ENCODE results near the gene PLA2G2D. TPM values are rescaled to one million over a fixed set of nuclear protein-coding genes. Genes with fewer than 3 reads are reported as not detected.

PLA2G2D gene, protein sequence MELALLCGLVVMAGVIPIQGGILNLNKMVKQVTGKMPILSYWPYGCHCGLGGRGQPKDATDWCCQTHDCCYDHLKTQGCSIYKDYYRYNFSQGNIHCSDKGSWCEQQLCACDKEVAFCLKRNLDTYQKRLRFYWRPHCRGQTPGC
- not detected in 2 replicates for total RNA-seq (2014; rRNA removed; shearing (Covaris generic); ENCODE audit: low replicate concordance)

DNA sequence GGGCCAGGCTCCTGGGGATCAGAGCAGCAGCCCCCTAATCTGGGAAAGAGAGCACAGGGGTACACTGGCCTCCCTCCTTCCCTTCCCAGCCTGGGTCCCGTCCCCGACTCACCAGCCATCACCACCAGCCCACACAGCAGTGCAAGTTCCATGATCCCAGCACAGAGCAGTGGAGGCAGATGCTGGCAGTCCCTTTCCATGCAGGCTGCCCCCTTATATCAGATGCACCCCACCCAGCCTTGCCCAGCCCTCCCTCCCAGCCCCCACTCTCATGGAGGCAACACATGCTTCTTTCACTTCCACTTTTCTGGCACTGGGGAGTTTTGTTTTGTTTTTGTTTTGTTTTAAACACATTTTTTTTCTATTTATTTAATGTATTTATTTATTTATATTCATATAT, at the start of gene PLA2G2D:
Gene PLA2G2D (minus strand): TSS at position 190 of the 400 bp plus-strand sequence. CDS start 38 bp downstream, at position 152.
- no peak for DNase-seq (ENCODE audit: low read depth)
- in situ Hi-C loops (cut with HindIII; ENCODE audit: low pct_unique_long_range_greater_than_20kb, low sequenced_read_pairs) = no loop called here

DNA sequence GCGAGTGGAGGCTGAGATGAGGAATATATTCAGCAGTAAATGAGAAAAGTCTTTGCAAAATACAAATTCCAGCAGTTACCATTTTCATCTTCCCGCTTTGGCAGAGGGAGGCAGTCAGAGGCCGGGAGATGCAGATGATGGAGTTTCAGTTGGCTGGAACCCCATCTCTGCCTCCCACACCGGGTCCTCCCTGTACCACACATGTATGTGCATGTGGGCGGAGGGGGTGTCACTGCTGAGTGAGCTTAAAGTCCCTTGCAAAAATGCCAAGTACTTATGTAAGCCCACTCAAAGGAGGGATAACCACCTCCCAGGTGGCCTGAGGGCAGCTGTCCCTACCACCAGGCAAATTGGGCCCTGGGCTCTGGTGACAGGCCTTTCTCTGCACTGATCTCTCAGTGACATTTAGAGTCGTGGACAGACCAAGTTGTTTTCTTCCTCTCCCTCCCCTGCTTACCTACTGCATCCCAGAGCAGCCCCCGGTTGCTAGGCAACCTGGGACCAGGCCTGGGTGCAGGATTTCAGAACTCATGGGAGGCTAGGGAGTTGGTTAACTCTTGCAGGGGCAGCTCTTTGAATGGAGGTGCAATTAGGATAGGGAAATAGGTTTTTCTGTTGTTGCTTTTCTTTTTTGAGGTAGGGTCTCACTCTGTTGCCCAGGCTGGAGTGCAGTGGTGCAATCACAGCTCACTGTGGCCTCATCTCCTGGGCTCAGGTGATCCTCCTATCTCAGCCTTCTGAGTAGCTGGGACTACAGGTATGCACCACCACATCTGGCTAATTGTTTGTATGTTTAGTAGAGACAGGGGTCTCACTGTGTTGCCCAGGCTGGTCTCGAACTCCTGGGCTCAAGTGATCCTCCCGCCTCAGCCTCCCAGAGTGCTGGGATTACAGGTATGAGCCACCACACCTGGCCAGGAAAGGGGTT, 49.5 kb upstream of the PLA2G2D start:
- DNase-seq (ENCODE audit: low read depth) = no peak
- in situ Hi-C loops (cut with HindIII; ENCODE audit: low pct_unique_long_range_greater_than_20kb, low sequenced_read_pairs) = no loop called here

DNA sequence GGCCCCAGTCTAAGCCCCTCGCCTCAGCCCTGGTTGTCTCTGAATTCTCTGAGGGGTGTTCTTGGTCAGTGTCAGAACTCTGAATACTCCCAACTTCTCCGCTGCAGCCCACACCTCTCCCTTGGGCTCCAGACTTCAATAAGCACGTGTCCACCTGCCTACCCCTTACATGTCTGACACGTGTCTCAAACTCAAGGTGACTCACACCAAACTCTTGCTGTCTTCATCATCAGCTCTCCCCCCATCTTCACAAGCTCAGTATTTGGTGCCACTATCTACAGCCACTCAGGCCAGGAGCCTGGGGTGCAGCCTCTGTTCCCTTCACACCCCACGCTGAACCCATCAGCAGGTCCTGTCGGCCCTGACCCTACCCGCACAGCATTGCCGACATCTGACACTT, 47.8 kb upstream of the PLA2G2D start:
- no peak for DNase-seq (ENCODE audit: low read depth)
- in situ Hi-C loops (cut with HindIII; ENCODE audit: low pct_unique_long_range_greater_than_20kb, low sequenced_read_pairs) = no loop called here

DNA sequence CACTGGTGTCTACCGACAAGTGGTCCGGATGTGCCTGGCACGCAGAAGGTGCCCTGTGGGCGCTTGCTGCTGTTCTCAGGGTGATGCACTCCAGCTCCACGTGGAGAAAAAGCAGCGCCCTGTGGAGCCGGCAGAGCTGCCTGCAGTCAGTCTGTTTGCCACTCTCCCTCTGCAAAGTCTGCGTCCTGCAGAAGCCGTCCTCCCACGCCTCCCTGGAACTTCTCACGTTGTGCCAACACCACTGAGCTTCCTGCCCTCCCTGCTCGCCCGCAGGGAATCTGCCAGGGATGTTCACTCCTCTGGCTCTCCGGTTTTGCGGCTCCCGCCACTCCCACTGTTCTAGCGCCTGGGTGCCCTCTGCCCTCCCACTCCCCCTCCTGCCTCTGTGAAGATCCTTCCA, 46.7 kb upstream of the PLA2G2D start:
- DNase-seq (ENCODE audit: low read depth) = no peak
- in situ Hi-C loops (cut with HindIII; ENCODE audit: low pct_unique_long_range_greater_than_20kb, low sequenced_read_pairs) = no loop called here

DNA sequence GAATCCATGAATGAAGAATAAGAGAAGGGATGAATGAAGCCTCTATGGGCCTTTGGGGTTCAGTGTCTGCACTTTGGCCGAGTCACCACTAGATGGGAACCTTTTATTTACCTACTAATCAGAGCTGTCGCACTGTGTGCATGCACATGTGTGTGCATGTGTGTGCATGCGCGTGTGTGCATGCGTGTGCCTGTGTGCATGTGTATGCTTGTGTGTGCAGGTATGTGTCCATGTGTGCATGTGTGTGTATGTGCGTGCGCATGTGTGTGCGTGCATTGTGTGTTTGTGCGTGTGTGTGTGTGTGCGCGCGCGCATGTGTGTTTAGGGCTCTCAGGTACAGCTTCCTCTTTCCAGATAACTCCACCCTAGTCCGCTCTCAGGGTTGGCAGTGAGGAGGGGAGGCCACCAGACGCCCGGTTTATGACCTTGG, 46.2 kb upstream of the PLA2G2D start:
- DNase-seq (ENCODE audit: low read depth) = no peak
- in situ Hi-C loops (cut with HindIII; ENCODE audit: low pct_unique_long_range_greater_than_20kb, low sequenced_read_pairs) = no loop called here

DNA sequence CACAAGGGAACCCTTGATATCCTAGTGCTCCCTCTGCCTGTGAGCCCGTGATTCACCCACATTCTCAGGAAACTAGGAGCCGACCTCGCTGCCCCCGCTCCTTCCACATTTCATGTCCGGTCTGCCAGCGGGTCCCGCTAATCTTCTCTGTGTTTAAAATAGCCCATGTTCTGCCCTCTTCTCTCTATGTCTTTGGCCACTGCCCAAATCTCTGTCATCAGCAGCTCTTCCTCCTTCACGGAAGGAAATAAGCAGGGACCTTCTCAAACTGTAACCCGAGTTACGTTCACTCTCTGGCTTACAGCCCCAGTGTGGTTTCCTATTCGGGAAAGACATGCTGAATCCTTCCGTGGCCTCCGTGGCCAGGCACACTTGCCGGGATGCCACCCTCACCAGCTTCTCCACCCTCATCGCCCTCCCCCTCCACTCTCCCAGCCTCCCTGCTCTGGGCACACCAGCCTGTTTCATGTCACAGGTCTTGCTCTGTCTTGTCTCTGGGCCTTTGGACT, 45.4 kb upstream of the PLA2G2D start:
- in situ Hi-C loops (cut with HindIII; ENCODE audit: low pct_unique_long_range_greater_than_20kb, low sequenced_read_pairs) = no loop called here
- no peak for DNase-seq (ENCODE audit: low read depth)

DNA sequence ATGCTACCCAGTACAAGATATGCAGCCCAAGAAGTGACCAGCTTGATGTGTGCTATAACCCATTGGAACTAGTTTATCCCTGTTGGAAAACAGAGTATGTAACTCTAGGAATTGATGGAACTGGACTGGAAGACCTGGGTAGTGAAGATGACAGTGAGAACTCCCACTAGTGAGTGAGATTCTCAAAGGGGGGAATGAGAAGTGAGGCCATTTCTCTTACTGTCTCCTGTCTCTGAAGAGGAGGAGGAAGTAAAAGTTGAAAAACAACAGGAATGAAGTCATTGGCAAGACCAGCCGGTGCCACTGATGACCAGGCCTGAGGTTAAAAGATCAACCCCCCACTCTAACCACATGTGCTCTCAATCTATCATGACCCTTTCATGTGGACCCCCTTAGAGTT, 40.7 kb upstream of the PLA2G2D start:
- in situ Hi-C loops (cut with HindIII; ENCODE audit: low pct_unique_long_range_greater_than_20kb, low sequenced_read_pairs) = no loop called here

DNA sequence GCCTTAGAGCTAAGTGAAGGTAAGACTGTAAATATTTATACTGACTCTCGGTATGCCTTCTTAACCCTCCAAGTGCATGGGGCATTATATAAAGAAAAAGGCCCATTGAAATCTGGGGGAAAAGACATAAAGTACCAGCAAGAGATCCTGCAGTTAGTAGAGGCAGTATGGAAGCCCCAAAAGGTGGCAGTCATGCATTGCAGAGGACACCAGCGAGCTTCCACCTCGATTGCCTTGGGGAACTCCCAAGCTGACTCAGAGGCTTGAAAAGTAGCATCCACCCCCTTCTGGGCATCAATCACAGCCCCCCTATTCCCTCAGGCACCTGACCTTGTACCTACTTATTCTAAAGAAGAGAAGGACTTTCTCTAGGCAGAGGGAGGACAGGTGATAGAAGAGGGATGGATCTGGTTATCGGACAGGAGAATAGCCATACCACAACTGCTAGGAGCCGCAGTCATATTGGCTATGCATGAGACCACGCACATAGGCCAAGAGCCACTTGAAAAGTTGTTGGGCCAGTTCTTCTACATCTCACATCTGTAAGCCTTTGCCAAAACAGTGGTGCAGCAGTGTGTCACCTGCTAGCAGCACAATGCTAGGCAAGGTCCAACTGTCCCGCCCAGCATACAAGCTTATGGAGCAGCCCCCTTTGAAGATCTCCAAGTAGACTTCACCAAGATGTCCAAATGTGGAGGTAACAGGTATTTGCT, 39.2 kb upstream of the PLA2G2D start:
- in situ Hi-C loops (cut with HindIII; ENCODE audit: low pct_unique_long_range_greater_than_20kb, low sequenced_read_pairs) = no loop called here
- no peak for DNase-seq (ENCODE audit: low read depth)

More for the DNA sequence above, 40.7 kb upstream of the PLA2G2D start:
- no peak for DNase-seq (ENCODE audit: low read depth)

DNA sequence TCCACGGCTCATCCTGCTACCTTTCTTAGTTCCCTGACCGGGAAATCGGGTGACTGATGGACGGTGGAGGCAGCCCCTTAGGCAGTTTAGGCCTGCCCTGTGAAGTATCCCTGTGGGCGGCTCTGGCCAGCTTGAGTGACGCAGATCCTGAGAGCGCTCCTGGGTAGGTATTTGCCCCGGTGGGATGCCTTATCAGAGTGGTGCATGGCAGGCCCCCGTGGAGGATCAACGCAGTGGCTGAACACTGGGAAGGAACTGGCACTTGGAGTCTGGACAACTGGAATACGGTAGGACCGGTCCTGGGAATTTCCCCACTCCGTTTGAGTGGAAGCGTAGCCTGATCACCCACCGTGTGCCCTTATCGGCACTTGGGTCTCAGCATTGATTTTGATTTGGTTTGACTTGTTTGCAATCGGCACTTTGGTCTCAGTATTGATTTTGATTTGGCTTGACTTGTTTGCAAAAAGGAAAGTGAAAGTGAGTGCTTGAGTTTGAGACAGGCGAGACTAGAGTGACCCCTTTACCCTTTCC, 35.0 kb upstream of the PLA2G2D start:
- in situ Hi-C loops (cut with HindIII; ENCODE audit: low pct_unique_long_range_greater_than_20kb, low sequenced_read_pairs) = no loop called here
- DNase-seq (ENCODE audit: low read depth) = no peak

DNA sequence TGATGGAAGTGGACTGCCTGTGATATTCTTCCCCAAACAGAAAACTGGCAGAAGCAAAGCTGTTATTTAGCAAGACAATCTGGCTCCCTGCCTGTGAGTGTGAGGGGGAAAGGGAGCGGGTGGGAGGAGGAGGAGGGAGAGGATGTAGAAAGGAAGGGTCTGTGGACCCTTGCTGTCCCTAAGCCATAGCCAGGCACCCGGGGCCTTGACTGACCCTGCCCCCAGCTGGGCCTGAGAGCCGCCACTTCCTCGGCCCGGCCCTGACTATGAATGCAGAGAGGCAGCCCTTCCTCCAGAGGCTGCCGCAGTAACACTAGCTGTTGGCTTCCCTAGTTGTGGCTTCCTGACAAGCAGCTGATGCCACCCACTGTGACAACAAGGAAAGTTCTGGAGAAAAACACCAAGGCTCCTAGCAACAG, 33.7 kb upstream of the PLA2G2D start:
- in situ Hi-C loops (cut with HindIII; ENCODE audit: low pct_unique_long_range_greater_than_20kb, low sequenced_read_pairs) = no loop called here

DNA sequence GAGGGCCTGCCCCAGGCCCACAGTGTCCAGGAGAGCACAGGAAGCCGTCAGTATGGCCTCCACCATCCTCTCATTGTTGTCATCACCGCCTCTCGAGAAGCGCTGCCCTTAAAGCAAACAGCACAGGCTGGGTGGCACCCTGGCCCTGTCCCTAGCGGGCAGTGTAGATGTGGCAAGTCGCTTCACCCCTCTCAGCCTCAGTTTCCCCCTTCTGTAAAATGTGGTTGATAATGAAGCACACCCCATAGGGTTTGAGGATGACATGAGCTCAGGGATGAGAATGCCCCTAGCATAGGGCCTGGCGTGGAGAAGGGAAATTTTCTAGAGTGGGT, 33.2 kb upstream of the PLA2G2D start:
- no peak for DNase-seq (ENCODE audit: low read depth)
- in situ Hi-C loops (cut with HindIII; ENCODE audit: low pct_unique_long_range_greater_than_20kb, low sequenced_read_pairs) = no loop called here

More for the DNA sequence above, 33.7 kb upstream of the PLA2G2D start:
- DNase-seq (ENCODE audit: low read depth) = no peak

DNA sequence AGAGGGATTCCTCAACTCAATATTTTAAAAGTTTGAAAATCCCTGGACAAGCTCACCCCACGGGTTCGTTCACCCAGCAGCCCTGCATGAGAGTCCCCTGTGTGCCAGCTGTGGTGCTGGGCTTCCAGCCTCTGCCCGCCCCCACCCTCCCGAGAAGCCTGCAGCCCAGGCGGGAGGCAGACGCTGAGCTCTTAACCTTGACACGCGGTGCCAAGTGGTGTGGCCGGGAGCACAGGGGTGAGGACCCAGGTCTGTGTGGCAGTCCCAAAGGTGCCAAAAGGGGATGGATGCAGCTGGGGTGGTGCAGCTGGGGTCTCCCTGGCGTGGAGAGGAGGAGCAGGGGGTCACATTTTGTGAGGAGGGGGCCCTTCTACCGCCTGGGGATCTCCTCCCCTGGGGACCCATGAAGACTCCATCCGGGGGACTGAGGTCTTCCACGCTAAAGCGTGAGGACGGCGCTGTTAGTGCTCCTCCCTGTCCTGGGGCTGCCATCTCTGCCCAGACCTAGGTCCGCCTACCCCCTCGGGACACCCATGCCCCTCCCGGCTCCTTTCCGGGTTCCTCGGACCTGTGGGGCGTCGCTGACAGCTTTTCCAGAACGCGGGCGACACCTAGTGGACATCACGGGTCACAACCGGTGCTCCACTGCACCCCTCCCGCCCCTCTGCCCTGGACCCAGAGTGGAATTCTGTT, 32.7 kb upstream of the PLA2G2D start:
- in situ Hi-C loops (cut with HindIII; ENCODE audit: low pct_unique_long_range_greater_than_20kb, low sequenced_read_pairs) = no loop called here
- peak; percentile 51 for DNase-seq (ENCODE audit: low read depth)

DNA sequence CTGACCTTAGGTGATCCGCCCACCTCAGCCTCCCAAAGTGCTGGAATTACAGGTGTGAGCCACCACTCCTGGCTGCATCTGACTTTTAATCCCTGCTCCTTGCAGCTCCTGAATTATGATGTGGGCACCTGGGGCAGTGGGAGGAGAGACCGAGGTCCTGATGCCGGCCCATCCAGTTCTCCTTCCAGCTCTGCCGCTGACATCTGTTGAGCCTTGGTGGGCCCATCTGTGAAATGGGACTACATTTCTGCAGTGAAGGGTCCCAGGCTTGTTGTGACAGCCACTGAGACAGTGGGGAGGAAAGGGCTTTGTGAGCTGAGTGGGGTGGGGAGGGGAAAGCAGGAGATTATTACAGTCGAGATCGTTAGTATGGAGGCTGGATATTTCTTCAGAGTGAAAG, 31.6 kb upstream of the PLA2G2D start:
- DNase-seq (ENCODE audit: low read depth) = no peak
- in situ Hi-C loops (cut with HindIII; ENCODE audit: low pct_unique_long_range_greater_than_20kb, low sequenced_read_pairs) = no loop called here

DNA sequence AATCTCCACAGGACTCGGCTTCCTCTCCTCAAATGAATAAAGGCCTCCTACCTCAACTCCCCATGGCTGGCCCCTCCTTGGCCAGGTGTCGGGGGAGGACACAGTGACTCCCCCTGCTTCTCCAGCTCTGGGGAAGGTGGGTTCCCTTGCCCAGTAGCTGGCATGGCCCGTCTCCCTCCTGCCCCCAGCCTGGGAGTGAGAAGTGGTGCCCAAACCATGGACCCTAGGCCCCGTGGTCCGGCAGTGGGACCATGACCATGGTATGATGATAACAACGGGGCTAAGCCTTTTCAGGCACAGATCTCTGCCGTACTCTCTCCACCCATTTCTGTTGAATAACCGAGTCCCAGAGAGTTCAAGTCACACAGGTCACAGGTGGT, 31.0 kb upstream of the PLA2G2D start:
- no peak for DNase-seq (ENCODE audit: low read depth)
- in situ Hi-C loops (cut with HindIII; ENCODE audit: low pct_unique_long_range_greater_than_20kb, low sequenced_read_pairs) = no loop called here

DNA sequence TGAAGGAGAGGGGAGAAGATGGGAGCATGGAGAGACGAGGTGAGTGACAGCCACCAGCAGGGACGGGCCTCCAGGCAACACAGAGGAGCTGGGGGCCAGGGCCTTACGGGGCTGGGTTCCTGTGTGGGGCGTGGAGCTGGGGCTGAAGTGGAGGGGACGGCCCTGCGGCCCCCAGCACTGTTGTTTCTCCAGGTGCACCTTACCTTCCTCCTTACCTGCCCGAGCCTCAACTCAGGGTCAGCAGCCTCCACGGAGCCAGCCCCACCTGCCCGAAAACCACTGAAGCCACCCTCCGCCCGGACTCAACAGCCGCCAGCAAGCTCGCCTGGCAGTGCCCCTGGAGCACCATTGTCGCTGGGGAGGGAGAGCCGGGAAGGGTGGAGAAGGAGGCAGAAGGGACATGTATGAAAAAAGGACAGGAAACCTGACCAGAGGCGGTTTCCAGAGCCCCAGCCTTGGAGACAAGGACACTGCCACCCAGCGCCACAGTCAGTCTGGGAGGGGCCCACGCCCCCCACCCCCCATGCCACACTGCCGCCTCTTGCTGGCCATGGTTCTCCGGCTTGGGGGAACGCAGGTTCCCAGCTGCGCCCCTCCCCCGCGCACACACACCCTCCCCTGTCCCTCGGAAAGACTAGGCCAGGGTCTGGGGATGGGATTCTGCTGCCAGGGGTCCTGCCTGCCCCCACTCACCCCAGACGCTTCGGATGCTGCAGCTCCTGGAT, 30.4 kb upstream of the PLA2G2D start:
- no peak for DNase-seq (ENCODE audit: low read depth)
- in situ Hi-C loops (cut with HindIII; ENCODE audit: low pct_unique_long_range_greater_than_20kb, low sequenced_read_pairs) = no loop called here

DNA sequence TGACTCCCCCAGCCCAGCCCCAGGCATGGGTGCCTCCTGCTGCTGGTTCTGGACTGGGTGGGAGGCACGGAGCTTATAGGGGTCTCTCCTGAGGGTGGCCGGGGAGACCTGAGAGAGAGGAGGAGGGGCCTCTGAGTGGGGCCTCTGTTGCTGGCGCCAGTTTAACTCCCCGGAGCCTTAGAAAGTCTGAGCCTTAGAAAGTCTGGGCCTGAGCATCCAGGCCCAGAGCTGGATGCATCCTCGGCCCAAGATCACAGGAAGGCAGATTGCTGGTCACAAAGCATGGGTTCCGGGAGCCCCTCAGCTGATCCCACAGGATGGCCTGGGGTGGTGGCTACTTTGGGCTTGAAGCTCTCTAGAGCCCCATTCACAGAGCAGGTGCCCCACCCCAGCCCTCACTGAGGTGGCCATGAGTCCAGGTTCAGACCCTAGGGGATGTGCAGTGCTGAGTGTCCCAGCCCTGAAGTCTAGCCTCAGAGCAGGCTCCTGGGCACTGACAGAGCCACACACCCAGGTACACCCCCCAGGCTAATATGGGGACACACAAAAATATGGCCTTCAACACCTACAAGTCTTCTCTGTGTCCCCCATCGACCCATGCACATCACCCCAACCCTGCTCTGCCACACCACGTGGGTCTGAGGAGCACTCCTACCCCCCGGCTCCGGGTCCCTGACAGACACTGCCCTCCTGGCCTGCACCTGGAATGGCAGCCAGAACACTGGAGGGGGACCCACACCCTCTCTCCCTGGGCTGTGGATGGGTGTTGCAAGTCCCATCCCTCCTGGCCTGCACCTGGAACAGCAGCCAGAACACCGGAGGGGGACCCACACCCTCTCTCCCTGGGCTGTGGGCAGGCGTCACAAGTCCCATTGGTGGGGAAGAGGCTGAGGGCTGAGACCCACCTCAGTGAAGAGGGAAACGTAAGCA, 29.5 kb upstream of the PLA2G2D start:
- no peak for DNase-seq (ENCODE audit: low read depth)
- in situ Hi-C loops (cut with HindIII; ENCODE audit: low pct_unique_long_range_greater_than_20kb, low sequenced_read_pairs) = no loop called here
